T-helper 1 cell treated with Interleukin-12 subunit alpha and Interleukin-12 subunit beta and Interleukin-4 antibody, amounts not matched to agents 30 μg/mL and 1 μg/mL, for 36 hours (primary cell): ENCODE data around the gene HSD17B7.

Source experiments
- H3K27ac Mint-ChIP-seq: one replicate; pipeline ENCODE4 v1.8.0; 2021; ENCODE audit warnings: mild to moderate bottlenecking, mixed read lengths
- H3K27me3 Mint-ChIP-seq: one replicate; pipeline ENCODE4 v1.8.0; 2021; ENCODE audit warnings: low read depth, mixed read lengths
- H3K36me3 Mint-ChIP-seq: one replicate; pipeline ENCODE4 v1.8.0; 2021; ENCODE audit warnings: low read depth, mixed read lengths
- H3K4me1 Mint-ChIP-seq: one replicate; pipeline ENCODE4 v1.8.0; 2021; ENCODE audit warnings: low read depth, mixed read lengths
- H3K4me3 Mint-ChIP-seq: one replicate; pipeline ENCODE4 v1.8.0; 2021; ENCODE audit warnings: mild to moderate bottlenecking, moderate library complexity, mixed read lengths
- H3K9me3 Mint-ChIP-seq: one replicate; pipeline ENCODE4 v1.8.0; 2021; ENCODE audit warnings: mixed read lengths

The HSD17B7 gene

GRCh38 chr1:162832470-162832869 lies 42.0 kb downstream of the HSD17B7 start:
- Mint-ChIP-seq H3K9me3 (peaks cover 9% of the 10 kb centered on the region), H3K4me1 (peaks cover 11% of the 10 kb centered on the region), H3K27me3 (peaks cover 14% of the 10 kb centered on the region), H3K4me3 (no peak overlapping the region), H3K27ac (no peak overlapping the region), H3K36me3 (peaks cover 3% of the 10 kb centered on the region)

- Mint-ChIP-seq H3K27ac (no peak overlapping the region), H3K9me3 (peaks cover 28% of the 10 kb centered on the region), H3K27me3 (peaks cover 16% of the 10 kb centered on the region), H3K4me3 (no peak overlapping the region), H3K36me3 (peaks cover 6% of the 10 kb centered on the region), H3K4me1 (peaks cover 11% of the 10 kb centered on the region)
Observed at GRCh38 chr1:162835157-162835899, 44.8 kb downstream of the HSD17B7 start.

GRCh38 chr1:162838863-162839262 lies 48.4 kb downstream of the HSD17B7 start:
- Mint-ChIP-seq H3K4me3 (no peak overlapping the region), H3K9me3 (peaks cover 32% of the 10 kb centered on the region), H3K27ac (no peak overlapping the region), H3K27me3 (peaks cover 20% of the 10 kb centered on the region), H3K36me3 (peaks cover 6% of the 10 kb centered on the region), H3K4me1 (peaks cover 11% of the 10 kb centered on the region)

GRCh38 chr1:162840250-162840839 lies 49.8 kb downstream of the HSD17B7 start:
- H3K4me3 Mint-ChIP-seq = no peak overlapping the region
- peaks cover 4% of the 10 kb centered on the region for H3K4me1 Mint-ChIP-seq
- peaks cover 26% of the 10 kb centered on the region for H3K27me3 Mint-ChIP-seq
- peaks cover 31% of the 10 kb centered on the region for H3K9me3 Mint-ChIP-seq
- H3K36me3 Mint-ChIP-seq = peaks cover 6% of the 10 kb centered on the region
- no peak overlapping the region for H3K27ac Mint-ChIP-seq

- Mint-ChIP-seq H3K27me3 (peaks cover 27% of the 10 kb centered on the region), H3K36me3 (no peaks in the 10 kb centered on the region), H3K9me3 (peaks cover 11% of the 10 kb centered on the region), H3K4me1 (no peaks in the 10 kb centered on the region), H3K4me3 (no peak overlapping the region), H3K27ac (no peak overlapping the region)
Observed at GRCh38 chr1:162844153-162844552, 53.7 kb downstream of the HSD17B7 start.

GRCh38 chr1:162846256-162847212 lies 56.0 kb downstream of the HSD17B7 start:
- Mint-ChIP-seq H3K36me3 (no peaks in the 10 kb centered on the region), H3K4me3 (no peak overlapping the region), H3K9me3 (no peaks in the 10 kb centered on the region), H3K27ac (no peak overlapping the region), H3K27me3 (peaks cover 16% of the 10 kb centered on the region), H3K4me1 (no peaks in the 10 kb centered on the region)

- Mint-ChIP-seq H3K9me3 (no peaks in the 10 kb centered on the region), H3K27ac (no peak overlapping the region), H3K36me3 (no peaks in the 10 kb centered on the region), H3K4me1 (no peaks in the 10 kb centered on the region), H3K4me3 (no peak overlapping the region), H3K27me3 (peaks cover 16% of the 10 kb centered on the region)
Observed at GRCh38 chr1:162847839-162848453, 57.4 kb downstream of the HSD17B7 start.

- Mint-ChIP-seq H3K27me3 (peaks cover 10% of the 10 kb centered on the region), H3K27ac (no peak overlapping the region), H3K9me3 (no peaks in the 10 kb centered on the region), H3K4me3 (no peak overlapping the region), H3K36me3 (no peaks in the 10 kb centered on the region), H3K4me1 (no peaks in the 10 kb centered on the region)
Observed at GRCh38 chr1:162849711-162850110, 59.2 kb downstream of the HSD17B7 start.

- Mint-ChIP-seq H3K4me3 (no peak overlapping the region), H3K9me3 (no peaks in the 10 kb centered on the region), H3K27me3 (peaks cover 4% of the 10 kb centered on the region)
Observed at GRCh38 chr1:162851341-162851740, 60.8 kb downstream of the HSD17B7 start.

GRCh38 chr1:162854245-162854882 lies 63.9 kb downstream of the HSD17B7 start:
- no peak overlapping the region for H3K4me3 Mint-ChIP-seq
- H3K27ac Mint-ChIP-seq = no peak overlapping the region
- H3K9me3 Mint-ChIP-seq = no peaks in the 10 kb centered on the region
- H3K27me3 Mint-ChIP-seq = peaks cover 4% of the 10 kb centered on the region
- H3K4me1 Mint-ChIP-seq = no peaks in the 10 kb centered on the region
- no peaks in the 10 kb centered on the region for H3K36me3 Mint-ChIP-seq

More at GRCh38 chr1:162851341-162851740, 60.8 kb downstream of the HSD17B7 start:
- Mint-ChIP-seq H3K4me1 (no peaks in the 10 kb centered on the region), H3K27ac (no peak overlapping the region), H3K36me3 (no peaks in the 10 kb centered on the region)

- H3K4me1 Mint-ChIP-seq = no peaks in the 10 kb centered on the region
- H3K4me3 Mint-ChIP-seq = no peak overlapping the region
- no peaks in the 10 kb centered on the region for H3K36me3 Mint-ChIP-seq
- H3K9me3 Mint-ChIP-seq = no peaks in the 10 kb centered on the region
- H3K27me3 Mint-ChIP-seq = peaks cover 12% of the 10 kb centered on the region
- H3K27ac Mint-ChIP-seq = no peak overlapping the region
Observed at GRCh38 chr1:162855461-162856150, 65.1 kb downstream of the HSD17B7 start.

GRCh38 chr1:162856260-162856659 lies 65.8 kb downstream of the HSD17B7 start:
- Mint-ChIP-seq H3K9me3 (no peaks in the 10 kb centered on the region), H3K27me3 (peaks cover 14% of the 10 kb centered on the region), H3K4me1 (no peaks in the 10 kb centered on the region), H3K27ac (no peak overlapping the region), H3K36me3 (no peaks in the 10 kb centered on the region), H3K4me3 (no peak overlapping the region)

- H3K27ac Mint-ChIP-seq = no peak overlapping the region
- no peak overlapping the region for H3K4me3 Mint-ChIP-seq
- H3K4me1 Mint-ChIP-seq = no peaks in the 10 kb centered on the region
- H3K27me3 Mint-ChIP-seq = peaks cover 22% of the 10 kb centered on the region
- no peaks in the 10 kb centered on the region for H3K9me3 Mint-ChIP-seq
- H3K36me3 Mint-ChIP-seq = no peaks in the 10 kb centered on the region
Observed at GRCh38 chr1:162857850-162858249, 67.3 kb downstream of the HSD17B7 start.
